Measurements from ENCODE around the gene CAP2.

Gene CAP2

DNA sequence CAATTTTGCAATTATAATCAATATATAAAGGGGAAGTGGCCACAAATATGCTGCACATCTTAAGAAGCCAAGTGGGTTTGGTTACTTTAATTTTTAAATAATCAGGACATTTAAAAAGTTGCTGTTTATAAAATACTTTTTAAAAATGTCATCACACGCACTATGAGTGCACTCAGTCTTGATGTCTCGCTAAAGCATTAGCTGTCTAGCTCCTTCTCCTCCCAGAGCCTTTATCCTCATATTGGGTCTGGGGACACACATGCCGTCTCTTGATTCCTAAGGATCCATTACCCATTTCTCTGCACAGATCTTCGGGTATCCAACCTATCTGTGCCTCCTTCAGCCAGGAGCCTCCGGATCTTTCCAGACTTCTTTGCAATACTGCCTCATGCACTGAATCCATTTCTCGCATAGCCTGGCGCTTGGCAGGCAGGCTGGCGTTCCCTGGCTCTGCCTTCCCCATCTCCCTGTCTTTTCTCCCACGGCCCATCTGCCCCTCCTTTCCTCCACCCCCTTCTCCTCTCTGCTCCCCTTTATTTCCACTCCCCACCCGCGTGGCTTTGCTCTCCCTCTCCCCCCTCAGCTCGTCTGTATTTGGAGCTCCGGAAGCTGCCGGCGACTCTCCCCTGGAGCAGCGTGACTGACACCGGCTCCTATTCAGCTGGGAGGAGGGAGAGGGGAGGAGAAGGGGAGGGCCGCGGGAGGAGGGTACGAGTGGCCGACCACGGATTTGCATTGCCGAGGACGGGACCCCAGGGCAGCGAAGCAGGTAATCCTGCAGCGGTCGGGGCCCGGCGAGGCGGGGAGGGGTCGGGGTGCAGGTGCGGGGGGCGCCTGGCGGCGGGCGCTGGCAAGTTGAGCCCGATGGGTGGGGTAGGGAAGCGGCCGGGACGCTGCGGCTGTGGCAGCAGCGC lies at the start of gene CAP2:
TSS of gene CAP2 (plus strand) at position 618 of the 914 bp plus-strand sequence. CDS start 27,961 bp downstream, outside the sequence.
- no peak for DNase-seq (ENCODE audit: low spot score)

- DNase-seq (ENCODE audit: low spot score): no peak
Measured at GRCh38 chr6:17347012-17347411, 46.4 kb upstream of the CAP2 start.

DNA sequence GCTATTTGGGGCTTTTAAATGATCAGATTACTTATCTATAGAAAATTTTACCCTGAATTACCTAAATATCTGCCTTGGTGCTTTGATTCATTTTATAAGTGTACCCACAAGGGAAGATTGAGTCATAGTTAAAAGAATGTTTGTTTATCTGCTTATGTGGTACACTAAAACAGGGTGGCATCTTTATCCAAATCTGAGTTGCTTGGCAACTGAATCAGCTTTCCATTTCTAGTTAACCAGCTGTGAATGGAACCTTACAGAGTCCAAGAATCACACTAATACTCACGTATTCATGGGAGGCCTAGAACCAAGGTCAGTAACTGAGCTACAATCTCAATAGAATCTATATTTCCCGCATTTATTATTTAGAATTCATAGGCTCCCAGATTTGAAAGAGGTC lies 44.0 kb upstream of the CAP2 start:
- DNase-seq (ENCODE audit: low spot score): no peak

DNA sequence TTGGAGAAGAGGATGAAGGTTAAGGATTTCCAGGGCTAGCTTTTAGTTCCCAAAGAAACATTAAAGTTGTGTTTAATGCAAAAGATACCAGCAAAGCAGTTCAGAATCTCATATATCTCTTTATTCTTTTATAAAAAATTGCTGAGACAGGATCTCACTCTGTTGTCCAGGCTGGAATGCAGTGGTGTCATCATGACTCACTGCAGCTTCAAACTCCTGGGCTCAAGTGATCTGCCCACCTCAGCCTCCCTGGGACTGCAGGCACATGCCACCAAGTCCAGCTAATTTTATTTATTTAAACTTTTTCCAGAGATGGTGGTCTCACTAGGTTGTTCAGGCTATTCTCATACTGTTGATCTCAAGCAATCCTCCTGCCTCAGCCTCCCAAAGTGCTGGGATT lies 41.1 kb upstream of the CAP2 start:
- no peak for DNase-seq (ENCODE audit: low spot score)

DNA sequence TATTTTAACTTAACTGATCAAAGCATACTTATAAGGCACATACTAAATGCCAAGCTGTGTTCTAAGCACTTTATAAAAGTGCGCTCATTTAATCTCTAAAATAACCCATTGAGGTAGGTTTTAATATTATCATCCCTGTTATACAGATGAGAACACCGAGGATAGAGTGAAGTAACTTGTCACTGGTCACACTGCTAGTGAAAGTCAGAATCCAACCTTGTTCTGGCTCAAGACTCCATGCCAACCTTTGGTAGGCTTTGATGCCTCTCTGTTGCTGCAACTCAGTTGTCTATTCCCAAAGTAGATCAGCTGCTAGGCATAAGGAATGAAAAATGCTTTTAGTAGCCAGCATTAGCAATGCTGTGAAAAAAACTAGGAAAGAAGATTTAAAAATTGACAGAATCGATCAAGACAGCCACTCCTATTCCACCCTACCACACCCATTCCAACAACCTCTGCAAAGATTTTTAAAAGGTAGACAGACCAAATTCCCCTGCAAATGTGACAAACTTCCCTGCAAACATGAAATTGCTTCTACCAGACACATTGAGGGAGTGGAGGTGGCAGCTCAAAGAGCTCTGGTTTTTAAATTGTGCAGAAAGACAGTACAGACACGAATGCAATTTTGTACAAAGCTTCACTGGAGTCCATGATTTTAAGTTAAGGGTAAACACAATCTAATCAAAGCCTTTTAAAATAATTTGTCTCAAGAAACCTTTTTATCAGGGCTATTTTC lies 39.8 kb upstream of the CAP2 start:
- no peak for DNase-seq (ENCODE audit: low spot score)

GRCh38 chr6:17354700-17355403 lies 38.5 kb upstream of the CAP2 start:
- DNase-seq (ENCODE audit: low spot score): no peak

GRCh38 chr6:17355404-17355774 lies 38.0 kb upstream of the CAP2 start:
- no peak for DNase-seq (ENCODE audit: low spot score)

GRCh38 chr6:17358515-17358914 lies 34.9 kb upstream of the CAP2 start:
- no peak for DNase-seq (ENCODE audit: low spot score)

- no peak for DNase-seq (ENCODE audit: low spot score)
Measured at GRCh38 chr6:17360564-17360963, 32.8 kb upstream of the CAP2 start.

- DNase-seq (ENCODE audit: low spot score): no peak
Measured at GRCh38 chr6:17361013-17361412, 32.4 kb upstream of the CAP2 start.

- no peak for DNase-seq (ENCODE audit: low spot score)
Measured at GRCh38 chr6:17365961-17366360, 27.4 kb upstream of the CAP2 start.

GRCh38 chr6:17367868-17368267 lies 25.5 kb upstream of the CAP2 start:
- DNase-seq (ENCODE audit: low spot score): no peak

- no peak for DNase-seq (ENCODE audit: low spot score)
Measured at GRCh38 chr6:17381424-17382147, 11.8 kb upstream of the CAP2 start.

GRCh38 chr6:17385660-17386059 lies 7.7 kb upstream of the CAP2 start:
- DNase-seq (ENCODE audit: low spot score): no peak

GRCh38 chr6:17388365-17388764 lies 5.0 kb upstream of the CAP2 start:
- DNase-seq (ENCODE audit: low spot score): no peak

- no peak for DNase-seq (ENCODE audit: low spot score)
Measured at GRCh38 chr6:17389274-17389847, 4.0 kb upstream of the CAP2 start.

DNA sequence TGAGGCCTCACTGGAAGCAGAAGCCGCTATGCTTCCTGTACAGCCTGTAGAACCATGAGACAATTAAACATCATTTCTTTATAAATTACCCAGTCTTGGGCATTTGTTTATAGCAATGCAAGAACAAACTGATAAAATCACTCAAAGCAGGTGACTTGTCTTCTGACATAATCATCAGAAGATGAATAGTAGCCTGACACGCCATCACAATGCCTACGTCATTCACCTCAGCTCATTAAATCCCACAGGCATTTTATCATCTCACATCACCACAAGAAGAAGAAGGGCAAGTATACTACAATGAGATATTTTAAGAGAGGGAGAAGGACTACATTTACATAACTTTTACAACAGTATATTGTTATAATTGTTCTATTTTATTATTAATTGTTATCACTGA lies 3.1 kb upstream of the CAP2 start:
- DNase-seq (ENCODE audit: low spot score): no peak

DNA sequence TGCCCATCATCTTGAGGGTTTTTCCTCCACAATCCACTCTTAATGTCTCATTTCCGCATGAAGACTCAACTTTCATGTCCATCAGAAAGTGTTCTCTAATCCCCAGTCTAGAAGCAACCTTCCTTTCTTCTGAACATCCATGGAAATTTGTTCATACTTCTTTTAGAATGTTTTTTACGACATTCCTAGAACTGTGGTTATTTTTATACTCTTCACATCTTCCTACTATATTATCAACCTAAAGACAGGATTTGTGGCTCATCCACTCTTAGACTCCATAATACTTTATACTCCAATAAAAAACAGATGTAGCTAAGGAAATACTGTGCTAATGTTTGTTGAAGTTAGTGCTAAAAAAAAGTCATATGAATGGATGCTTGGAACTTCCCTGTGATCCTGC lies 1.4 kb upstream of the CAP2 start:
- no peak for DNase-seq (ENCODE audit: low spot score)

- no peak for DNase-seq (ENCODE audit: low spot score)
Measured at GRCh38 chr6:17393892-17394631, 667 bp downstream of the CAP2 start.

- no peak for DNase-seq (ENCODE audit: low spot score)
Measured at GRCh38 chr6:17395112-17395511, 1.7 kb downstream of the CAP2 start.

- DNase-seq (ENCODE audit: low spot score): no peak
Measured at GRCh38 chr6:17396256-17396655, 2.9 kb downstream of the CAP2 start.
